Hypothalamus (tissue), 51 donors: Measurements from ENCODE around the gene SWAP70.
A peak's percentile ranks its signal among the peaks of the same experiment; 100 is the strongest.
"Not testable (repeated sequence)": the region's sequence is repeated elsewhere in the genome, so short reads cannot be mapped to it uniquely, and the experiment has no call there.

Source experiments
- DNase-seq, 51 donors: peaks; one replicate each; lab custom pipeline; 2025; lab: John Stamatoyannopoulos, UW

SWAP70 gene

GRCh38 chr11:9663699-9664275 lies at the start of gene SWAP70:
TSS of gene SWAP70 (plus strand) at chr11:9664077. CDS start at chr11:9664180, 103 bp downstream.
- peak in 49 of 51 donors; percentile 19 to 88 (median 66) for DNase-seq

- DNase-seq = peak in 1 of 51 donors; percentile 2
Measured at GRCh38 chr11:9615031-9615451, 48.8 kb upstream of the SWAP70 start.

GRCh38 chr11:9616042-9616675 lies 47.7 kb upstream of the SWAP70 start:
- DNase-seq = no peak

GRCh38 chr11:9616858-9617257 lies 47.0 kb upstream of the SWAP70 start:
- DNase-seq = no peak

GRCh38 chr11:9617940-9618339 lies 45.9 kb upstream of the SWAP70 start:
- DNase-seq = no peak

GRCh38 chr11:9619004-9619403 lies 44.9 kb upstream of the SWAP70 start:
- DNase-seq = no peak

- DNase-seq = no peak
Measured at GRCh38 chr11:9619971-9620370, 43.9 kb upstream of the SWAP70 start.

- DNase-seq = not testable (repeated sequence)
Measured at GRCh38 chr11:9622353-9622752, 41.5 kb upstream of the SWAP70 start.

- not testable (repeated sequence) for DNase-seq
Measured at GRCh38 chr11:9623053-9623452, 40.8 kb upstream of the SWAP70 start.

- DNase-seq = no peak
Measured at GRCh38 chr11:9624448-9624847, 39.4 kb upstream of the SWAP70 start.

GRCh38 chr11:9625162-9625561 lies 38.7 kb upstream of the SWAP70 start:
- peak in 1 of 51 donors; percentile 4 for DNase-seq

- DNase-seq = no peak
Measured at GRCh38 chr11:9625728-9626127, 38.1 kb upstream of the SWAP70 start.

- DNase-seq = no peak
Measured at GRCh38 chr11:9626496-9627394, 37.1 kb upstream of the SWAP70 start.

GRCh38 chr11:9629064-9629463 lies 34.8 kb upstream of the SWAP70 start:
- DNase-seq = no peak

GRCh38 chr11:9633679-9634078 lies 30.2 kb upstream of the SWAP70 start:
- DNase-seq = no peak

GRCh38 chr11:9636691-9637090 lies 27.2 kb upstream of the SWAP70 start:
- DNase-seq = no peak

- no peak for DNase-seq
Measured at GRCh38 chr11:9639099-9639498, 24.8 kb upstream of the SWAP70 start.

GRCh38 chr11:9639985-9640384 lies 23.9 kb upstream of the SWAP70 start:
- no peak for DNase-seq

GRCh38 chr11:9642894-9643293 lies 21.0 kb upstream of the SWAP70 start:
- DNase-seq = no peak

- no peak for DNase-seq
Measured at GRCh38 chr11:9643751-9644150, 20.1 kb upstream of the SWAP70 start.

GRCh38 chr11:9645881-9646280 lies 18.0 kb upstream of the SWAP70 start:
- no peak for DNase-seq

- no peak for DNase-seq
Measured at GRCh38 chr11:9646324-9646723, 17.6 kb upstream of the SWAP70 start.
